Body of pancreas (tissue), 4 donors: ENCODE data around the gene BCL2.

Experiments
- CTCF ChIP-seq, 7 experiments: fragments of 450-650 bp in 4 of 7; fragments of 200-600 bp in 3 of 7; sonication (generic) in 3 of 7; IDR thresholded peaks; one replicate each; pipeline ENCODE4 v1.5.1; 2016 to 2019; ENCODE audit warnings: antibody characterized with exemption in 7 of 7
- POLR2A ChIP-seq, 3 donors: fragments of 450-650 bp; IDR thresholded peaks; one replicate each; pipeline ENCODE4 v1.6.1; 2016; ENCODE audit warnings: antibody characterized with exemption in 3 of 3, mild to moderate bottlenecking in 2 of 3

DNA sequence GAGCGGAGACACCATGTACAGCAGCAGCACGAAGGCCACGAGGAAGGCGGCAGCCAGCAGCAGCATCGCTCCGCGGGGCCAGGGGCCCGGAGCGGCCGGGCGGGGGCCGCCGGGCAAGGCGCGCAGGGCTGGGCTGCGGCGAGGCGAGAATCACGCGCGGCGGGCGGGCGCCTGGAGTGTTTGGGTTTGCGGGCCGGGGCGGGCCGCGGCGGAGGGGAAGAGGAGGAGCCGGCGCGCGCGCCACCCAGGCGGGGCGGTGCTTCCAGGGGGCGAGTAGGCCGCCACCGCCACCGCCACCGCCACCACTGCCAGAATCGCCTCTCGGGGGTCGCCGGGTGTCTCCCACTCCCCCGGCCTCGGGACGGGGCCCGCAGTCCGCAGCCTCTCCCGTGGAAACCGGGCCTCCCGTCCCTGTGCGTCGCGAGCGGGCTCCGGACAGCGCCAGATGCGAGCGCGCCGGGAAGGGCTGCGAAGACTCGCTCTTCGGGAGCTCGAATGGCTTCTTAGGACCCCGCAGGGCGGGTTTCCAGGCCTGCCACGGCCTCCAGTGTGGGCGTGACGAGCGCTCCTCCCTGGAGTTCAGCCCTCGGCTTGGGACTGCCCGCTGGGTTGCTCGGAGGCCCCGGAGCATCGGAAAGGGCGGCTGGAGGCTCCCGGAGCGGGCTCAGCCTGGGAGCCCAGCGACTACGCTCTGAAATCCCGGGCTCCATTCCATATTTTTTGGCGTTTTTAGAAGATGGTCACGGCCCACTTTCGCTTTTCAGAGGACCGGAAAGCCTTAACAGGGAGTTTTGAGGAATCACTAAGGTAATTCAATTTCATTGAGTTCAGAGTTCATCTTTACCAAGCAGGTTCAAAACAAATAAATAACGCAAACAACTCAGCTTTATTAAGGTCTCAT, 47.7 kb upstream of the BCL2 start, which contains the start of gene KDSR:
- TF ChIP-seq POLR2A (IDR thresholded peaks at IDR 0.05) (peak; percentile 85 to 95 (median 93)), CTCF (IDR thresholded peaks at IDR 0.05) (no peak)
